Inferior parietal cortex (tissue), 1 donor: ENCODE results near the gene CNDP1.
"Not testable (repeated sequence)": the region's sequence is repeated elsewhere in the genome, so short reads cannot be mapped to it uniquely, and the experiment has no call there.

Experiments
- DNase-seq: peaks from one replicate; pipeline ENCODE4 v3.0.0-alpha.2; 2016; ENCODE audit errors: extremely low spot score

The CNDP1 gene

DNA sequence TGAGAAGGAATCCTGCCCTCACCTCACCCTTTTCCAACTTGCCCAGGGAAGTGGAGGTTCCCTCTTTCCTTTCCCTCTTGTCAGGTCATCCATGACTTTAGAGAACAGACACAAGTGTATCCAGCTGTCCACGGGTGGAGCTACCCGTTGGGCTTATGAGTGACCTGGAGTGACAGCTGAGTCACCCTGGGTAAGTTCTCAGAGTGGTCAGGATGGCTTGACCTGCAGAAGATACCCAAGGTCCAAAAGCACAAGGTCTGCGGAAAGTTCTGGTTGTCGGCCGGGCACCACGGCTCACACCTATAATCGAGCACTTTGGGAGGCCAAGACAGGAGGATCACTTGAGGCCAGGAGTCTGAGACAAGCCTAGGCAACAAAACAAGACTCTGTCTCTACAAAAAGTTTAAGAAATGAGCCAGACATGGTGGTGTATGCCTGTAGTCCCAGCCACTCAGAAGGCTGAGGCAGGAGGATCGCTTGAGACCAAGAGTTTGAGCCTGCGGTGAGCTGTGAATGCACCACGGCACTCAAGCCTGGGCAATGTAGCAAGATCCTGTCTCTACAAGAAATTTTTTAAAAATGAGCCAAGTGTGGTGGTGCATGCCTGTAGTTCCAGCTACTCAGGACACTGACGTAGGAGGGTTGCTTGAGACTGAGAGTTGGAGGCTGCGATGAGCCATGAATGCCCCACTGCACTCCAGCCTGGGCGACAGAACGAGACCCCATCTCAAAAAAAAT, 14.0 kb upstream of the CNDP1 start:
- no peak for DNase-seq

DNA sequence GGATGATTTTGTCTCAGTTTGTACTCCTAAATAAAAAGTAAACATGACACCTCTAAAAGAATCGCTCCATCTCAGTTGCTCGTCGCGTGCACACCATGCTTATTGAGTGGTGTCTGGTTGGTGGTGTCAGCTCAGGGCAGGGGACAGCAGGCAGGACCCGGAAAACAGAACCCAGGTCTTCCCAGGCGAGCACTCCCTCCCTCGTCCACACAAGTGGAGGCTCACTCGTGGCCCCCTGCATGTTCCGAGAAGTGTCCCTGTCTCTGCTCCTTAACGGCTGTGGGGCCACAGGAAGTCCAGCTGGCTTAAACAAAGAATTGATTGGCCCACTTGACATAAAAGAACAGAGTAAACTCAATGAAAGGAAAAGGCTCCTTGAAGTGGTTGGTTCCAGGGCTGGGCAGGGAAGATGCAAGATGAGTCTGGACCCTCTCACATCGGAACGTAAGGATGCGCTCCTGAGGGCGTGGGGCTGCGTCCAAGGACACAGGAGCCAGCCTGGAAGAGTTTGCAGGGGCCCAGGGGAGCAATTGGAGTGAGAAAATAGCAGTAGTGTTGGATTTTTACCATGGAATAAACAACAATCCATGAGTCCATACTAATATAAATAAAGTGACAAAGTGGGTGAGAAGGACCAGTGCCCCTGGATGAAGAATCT, 13.1 kb upstream of the CNDP1 start:
- no peak for DNase-seq

DNA sequence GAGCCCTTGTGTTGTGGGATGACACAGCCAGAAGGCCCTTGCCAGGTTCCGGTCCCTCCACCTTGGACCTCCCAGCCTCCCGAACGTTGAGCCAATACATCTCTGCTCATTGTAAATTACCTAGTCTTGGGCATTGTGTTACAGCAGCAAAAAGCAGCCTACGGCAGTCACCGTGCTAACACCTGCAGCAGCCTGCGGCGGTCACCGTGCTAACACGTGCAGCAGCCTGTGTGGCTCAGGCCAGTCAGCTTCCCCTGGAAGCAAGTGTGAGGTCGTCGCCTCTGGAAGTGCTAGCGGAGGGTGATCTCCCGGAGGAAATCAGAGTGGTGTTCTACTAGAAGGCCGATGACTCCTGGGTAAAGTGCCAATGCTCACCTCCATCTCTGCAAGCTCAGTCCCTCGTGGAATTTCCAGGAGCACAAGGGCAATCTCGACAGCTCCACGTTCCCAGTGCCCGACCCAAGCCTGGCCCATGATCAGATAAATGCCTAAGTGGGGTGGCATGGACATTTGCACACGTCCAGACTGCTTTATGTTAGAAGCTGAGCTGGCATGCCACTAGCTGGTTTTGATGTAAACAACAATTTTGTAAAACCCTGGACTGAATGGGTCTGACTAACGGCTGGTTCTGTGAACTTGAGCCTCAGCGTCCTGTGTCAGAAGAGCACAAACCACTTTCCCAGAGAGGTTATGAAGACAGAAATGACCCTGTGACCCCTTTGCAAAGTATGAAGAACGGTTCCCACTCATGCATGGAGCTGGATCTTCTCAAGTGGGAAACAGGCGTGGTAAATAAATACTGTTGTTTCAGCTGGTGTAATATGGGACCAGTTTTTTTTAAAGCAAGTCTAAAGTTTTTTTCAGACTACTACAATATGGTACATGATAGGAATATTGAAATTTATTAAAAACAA, 11.4 kb upstream of the CNDP1 start:
- DNase-seq: no peak

DNA sequence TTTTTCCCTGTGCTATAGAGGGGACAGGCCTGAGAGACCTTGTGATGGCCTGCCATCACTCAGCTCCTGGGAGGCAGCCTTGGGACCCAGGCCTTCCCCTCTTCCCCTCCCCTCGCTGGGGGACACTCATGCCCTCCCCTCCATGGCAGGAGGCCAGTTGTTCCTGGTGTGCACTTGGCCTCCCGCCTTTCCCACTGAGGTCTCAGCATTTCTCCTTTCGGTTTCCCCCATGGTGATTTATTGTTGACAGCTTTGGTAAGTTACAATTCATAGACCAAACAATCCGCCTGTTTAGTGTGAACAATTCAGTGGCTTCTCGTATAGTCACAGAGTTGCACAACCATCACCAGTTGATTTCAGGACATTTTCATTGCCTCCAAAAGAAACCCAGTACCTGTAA, 10.2 kb upstream of the CNDP1 start:
- no peak for DNase-seq

DNA sequence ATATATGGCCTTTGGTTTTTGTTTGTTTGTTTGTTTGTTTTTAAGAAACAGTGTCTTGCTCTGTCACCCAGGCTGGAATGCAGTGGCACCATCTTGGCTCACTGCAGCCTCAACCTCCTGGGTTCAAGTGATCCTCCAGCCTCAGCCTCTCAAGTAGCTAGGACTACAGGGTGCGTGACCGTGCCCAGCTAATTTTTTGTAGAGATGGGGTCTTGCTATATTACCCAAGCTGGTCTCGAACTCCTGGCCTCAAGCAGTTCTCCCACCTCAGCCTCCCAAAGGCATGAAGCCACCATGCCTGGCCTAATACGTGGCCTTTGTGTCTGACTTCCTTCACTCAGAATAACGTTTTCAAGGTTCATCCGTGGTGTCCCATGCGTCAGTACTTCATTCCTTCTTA, 9.4 kb upstream of the CNDP1 start:
- not testable (repeated sequence) for DNase-seq

DNA sequence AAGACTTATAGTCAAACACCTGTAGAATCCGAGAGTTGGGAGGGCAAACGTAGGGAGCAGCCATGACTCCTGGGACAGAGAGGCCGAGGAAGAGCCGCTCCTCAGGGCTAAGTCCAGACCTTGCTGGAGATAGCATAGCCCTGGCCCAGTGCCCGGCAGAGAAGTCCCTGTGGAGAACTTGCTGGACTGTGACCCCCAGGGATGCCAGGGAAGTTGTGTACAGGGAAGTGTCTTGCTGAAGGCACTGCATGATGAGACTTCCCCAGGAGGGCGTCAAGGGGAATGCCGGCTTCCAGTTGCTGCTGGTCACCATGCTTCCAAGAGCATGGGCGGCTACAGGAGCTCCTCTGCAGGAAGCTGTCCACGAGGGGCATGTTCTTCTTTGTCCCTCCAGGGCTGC, 8.6 kb upstream of the CNDP1 start:
- no peak for DNase-seq

DNA sequence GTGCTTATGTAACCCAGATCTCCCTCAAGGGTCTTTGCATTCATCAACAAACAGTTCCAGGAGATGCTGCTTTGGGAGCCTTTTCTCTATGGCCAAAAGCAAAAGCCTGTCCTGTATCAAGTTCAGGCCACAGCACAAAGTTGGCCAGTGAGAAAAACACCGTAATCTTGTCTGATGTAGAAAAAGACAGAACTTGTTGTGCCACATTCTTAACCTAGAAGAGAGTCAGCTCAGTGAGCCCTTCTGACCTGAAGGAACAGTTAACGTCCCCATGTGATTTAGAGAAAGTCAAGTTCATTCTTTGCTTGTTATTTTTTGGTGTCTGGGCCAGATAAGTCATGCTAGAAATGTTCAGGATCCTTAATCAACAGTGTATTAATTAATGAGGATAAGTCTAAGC, 7.8 kb upstream of the CNDP1 start:
- DNase-seq: no peak

DNA sequence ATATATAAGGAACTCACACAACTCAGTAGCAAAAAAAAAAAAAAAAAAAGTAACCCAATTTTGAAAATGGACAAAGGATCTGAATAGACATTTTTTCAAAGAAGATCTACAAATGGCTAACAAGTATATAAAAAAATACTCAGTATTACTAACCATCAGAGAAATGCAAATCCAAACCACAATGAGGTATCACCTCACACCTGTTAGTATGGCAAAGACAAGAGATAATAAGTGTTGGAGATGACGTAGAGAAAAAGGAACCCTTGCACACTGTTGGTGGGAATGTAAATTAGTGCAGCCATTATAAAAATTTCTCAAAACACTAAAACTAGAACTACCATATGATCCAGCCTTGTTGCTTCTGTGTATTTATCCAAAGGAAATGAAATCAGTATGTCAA, 5.8 kb upstream of the CNDP1 start:
- no peak for DNase-seq

DNA sequence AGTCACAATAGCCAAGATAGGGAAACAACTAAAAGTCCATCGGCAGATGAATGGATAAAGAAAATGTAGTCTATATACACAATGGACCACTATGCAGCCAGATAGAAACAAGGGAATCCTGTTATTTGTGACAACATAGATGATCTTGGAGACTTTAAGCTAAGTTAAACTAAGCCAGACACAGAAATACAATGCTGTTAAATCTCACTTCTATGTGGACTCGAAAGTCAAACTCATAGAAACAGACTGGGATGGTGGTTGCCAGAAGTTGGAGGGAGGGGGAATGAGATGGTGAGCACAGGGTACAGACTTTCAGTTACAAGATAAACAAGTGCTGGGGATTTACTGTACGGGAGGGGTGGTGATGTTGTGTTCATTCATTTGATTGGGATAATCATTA, 5.4 kb upstream of the CNDP1 start:
- DNase-seq: no peak

DNA sequence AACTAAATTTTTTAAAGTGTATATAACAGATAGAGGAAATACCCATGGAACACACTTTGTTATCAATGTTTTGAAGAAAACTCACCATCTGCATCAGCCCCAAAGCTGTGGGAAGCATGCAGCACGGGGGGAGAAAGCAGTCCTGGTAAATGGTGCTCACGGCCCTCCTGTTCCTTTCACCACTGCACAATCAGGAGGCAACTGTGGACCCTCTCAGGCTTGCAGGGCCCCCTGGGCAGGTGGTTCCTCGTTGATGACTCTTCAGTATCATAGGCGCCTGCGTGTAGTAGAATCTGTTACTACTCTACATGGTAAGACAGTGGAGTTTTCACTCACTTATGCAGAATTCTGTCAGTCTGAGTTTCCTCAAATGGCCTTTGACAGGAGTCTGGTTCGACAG, 4.9 kb upstream of the CNDP1 start:
- no peak for DNase-seq

DNA sequence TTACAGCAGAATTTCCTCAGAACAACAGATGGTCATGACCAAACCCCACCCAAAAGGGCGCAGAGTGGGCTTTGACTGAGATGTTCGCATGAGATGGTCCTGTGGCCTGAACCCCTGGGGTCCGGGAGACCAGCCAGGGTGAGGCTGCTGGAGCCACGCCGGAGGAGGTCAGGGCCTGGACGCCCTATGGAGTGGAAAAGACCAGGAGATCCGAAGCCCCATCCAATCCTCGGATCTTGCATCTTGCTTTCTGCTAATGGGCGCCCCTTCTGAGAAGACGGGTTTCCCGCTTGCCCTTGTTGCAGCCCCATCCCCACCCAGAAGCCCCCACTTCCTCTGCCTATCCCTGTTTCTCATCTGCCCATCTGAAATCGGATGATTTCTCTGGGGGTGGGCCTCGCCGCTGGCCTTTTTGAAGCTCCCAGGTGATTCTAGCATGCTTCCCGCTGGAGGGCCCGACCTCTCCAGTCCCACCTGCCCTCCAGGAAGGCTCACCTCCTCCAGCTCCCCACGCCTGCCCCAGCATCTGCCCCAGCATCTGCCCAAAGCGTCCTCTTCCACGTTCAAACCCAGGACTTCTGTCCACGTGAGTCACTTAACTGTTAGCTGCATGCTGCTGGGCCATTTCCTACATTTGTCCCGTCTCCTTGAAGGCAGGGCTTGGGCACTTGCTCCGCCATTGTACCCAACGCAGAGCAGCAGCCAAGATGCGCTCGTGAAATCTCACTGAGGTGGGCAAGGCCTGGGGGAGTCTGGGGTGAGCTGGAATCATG, 4.3 kb upstream of the CNDP1 start:
- no peak for DNase-seq

DNA sequence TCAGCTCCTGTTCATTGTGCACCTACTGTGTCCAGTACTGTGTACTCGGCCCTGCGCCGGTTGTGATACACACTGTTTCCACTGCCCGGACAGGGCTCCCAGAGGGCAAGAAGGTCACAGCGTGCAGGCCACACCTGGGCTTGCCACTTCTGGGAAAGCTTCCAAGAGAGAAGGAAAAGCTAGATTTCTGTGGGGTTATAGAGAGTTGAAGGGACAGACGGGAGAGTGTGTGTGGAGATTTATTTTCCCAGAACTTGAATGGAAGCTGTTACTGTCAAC, 3.8 kb upstream of the CNDP1 start:
- DNase-seq: no peak

DNA sequence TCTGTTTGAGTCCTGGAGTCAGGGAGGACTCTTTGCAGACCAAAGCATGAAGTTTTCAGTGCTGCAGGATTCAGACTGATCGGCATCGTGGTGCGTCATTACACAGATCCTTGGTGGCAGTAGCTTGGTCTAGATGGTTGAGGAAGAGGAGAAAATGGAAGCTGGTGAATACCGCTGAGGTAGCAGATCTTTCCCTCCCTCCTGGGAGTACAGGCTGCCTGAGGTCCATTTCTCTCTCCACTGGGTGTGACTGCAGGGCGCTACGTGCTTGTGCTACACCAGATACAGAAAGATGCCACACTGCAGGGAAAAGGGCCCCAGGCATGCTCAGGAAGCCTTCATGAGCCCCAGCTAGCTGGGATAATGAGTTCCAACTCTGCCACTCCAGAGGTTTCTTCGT, 3.3 kb upstream of the CNDP1 start:
- no peak for DNase-seq

DNA sequence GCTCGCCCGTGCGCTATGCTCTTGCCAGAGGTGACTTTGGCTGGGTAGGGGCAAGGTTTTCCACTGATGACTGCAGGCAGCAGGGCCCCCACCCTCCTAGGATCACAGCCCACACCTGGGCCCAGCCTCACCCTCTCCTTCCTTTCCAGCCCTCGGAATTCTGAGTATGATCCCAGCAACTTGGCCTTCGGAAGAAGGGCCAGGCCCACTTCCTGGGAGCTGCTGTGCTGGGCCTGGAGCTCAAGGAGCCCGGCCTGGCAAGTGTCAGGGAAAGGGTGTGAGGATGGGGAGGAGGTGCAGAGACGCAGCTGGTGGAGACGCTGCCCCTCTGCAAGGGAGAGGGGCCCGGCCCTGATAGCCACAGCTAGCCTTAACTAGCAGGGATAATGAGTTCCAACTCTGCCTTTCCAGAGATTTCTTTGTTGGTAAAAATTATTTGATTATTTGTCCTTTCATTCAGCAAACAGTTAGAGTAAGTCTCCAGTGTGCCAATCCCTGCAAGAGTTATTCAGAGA, 1.7 kb upstream of the CNDP1 start:
- no peak for DNase-seq

DNA sequence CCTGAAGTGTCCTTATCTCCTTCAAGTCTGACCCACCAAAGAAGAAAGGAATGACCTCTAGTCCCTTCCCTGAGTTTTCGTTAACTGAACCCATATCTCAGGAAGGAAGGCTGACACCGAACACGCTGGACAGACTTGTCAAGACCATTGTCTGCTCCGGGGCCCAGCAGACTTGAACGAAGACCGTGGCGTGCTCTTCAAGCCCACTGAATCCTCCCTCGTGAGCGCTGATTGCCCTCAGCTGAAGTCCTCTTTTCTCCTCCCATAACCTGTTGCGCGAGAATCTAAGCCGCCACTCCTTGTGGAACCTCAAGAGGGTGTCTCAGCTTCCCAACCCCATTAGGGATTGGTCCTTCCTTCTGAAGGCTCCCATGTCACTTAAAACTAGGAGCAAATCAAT, 634 bp upstream of the CNDP1 start:
- no peak for DNase-seq

DNA sequence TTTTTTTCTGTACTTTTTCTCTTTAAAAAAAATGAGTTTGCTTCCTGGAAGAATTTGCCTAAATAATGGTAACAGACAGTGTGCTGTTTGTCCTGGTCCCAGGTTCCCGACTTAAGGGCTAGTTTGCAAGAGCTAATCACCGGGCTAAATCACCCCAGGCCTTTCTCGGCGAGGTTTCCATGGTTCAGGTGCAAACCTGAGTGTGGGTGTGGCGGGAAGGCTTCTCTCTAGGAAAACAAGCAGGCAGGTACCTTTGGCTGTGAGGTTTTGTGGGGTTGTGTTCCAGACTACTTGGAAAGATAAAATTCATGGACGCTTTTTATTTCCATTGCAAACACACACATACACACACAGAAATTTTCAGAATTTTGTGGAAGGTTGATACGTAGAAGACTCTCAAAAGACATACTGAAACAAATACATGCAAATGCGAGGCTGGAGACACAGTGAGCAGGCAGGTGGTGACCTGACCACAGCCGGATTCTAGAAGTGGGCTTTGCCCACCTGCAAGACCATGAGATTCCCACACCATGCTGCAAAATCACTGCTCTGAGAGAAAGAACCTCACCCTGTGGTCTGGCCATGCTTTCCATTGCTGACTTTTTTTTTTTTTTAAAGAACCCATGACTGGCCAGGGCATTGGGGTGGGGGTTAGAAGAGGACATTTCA, 815 bp downstream of the CNDP1 start:
- DNase-seq: no peak

DNA sequence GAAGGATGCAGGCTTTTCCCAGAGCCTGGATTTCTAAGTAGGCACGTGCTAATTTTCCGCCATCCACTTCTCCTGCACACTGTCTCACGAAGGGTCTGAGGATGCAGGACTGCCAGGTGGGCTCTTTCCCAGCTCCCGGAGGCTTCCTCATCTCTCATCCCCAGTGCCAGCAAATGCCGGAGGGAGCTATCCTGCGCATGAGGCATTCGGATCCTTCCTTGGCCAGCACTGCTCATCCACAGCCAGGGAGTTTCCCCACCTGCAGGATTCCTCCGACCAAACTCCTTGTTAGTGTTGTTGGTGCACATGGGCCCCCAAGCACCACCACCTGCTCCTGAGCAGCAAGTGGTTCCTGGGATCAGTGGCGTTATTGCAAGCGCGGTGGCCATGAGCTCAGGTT, 5.0 kb downstream of the CNDP1 start:
- no peak for DNase-seq

DNA sequence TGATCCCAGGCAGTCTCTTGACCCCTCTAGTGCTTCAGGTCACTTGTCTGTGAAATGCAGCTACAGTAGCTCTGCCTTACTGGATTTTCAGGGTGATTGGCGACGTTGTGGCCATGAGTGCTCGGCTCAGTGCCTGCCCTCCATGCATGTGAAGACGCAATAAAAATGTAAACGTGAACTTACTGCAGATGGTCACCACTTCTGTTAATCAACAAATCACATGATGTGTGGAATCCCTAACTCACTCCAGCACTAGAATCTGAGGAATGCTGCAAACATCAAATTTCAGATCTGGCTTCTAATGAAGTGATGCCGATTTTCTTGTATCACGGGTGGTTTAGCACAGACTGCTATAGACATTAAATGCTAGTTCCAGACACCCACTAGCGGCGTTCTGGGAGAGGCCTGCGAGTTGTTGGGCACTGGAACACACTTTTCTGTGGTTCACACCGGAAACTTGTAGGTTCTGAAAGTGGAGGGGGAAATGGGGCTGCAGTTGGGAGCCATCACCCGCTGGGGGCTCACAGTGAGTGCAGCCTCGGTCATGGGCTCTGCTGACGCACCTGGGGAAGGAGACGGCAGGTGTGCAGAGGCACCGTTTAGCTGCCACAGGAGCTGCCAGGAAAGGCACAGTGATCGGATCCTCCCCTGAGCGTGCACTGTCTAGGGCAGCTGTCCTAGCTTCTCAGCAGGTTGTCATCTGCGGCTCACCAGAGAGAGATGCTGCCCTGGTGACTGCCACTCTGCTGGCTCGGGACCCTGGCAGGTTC, 6.5 kb downstream of the CNDP1 start:
- no peak for DNase-seq

DNA sequence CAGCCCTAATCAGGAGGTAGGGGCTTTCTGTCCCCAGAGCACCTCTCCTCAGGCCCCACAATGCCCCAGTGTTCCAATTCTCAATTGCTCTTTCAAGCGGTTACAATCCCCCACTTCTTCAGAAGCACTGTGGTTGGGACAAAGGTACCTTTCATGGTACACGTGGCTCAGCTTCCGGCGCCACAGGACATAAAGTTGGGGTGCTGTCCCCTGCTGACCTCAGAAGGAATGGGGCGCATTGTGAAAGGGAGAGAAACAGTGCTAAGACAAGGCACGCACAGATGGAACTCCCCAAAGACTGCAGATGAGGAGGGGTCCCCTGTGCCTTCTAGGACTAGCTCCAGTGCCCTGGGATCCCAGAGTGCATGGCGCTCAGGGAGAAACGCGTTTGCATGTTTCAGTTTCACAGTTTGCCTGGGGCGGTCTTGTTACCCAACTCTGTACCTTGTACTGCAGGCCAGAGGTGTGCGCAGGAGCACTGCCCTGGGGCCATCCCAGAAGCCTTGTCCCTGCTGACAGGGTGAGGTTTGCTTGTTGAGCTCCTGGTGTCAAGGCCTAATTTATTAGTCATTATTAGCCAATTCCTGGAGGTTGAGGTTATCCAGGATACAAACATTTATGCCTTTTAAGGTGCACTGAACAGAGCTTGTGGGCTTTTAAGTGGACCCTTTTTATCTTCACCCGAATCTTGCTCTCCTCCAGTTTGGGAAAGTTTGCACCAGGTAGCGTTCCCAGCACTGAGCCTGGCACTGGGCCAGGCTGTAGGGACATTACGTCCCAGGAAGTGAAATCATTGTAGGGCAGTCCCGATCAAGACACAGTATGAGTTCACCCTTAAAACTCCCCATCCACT, 7.6 kb downstream of the CNDP1 start:
- peak; percentile 77 for DNase-seq

DNA sequence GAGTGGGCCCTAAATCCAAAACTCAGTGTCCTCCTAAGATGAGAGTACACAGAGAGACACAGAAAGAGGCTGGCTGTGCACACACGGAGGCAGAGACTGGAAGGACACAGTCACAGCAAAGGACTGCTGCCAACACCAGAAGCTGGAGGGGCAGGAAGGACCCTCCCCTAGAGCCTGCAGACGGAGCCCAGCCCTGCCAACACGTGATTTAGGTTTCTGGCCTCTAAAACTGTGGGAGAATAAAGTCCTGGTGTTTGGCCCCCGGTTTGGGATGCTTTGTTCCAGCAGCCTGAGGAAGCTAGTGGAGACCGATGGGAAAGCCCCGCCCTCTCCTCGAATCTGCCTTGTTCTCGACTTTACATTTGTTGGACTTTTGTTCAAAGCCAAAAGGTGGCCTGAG, 10.6 kb downstream of the CNDP1 start:
- DNase-seq: no peak
